Testis (tissue), 3 donors: ENCODE measurements around the gene PLEKHD1. TPM values are rescaled to one million over a fixed set of nuclear protein-coding genes. Genes with fewer than 3 reads are reported as not detected.

ENCODE experiments used
- DNase-seq: peaks from one replicate; pipeline ENCODE4 v3.0.0-alpha.2; 2019
- H3K27ac ChIP-seq, 2 donors: fragments of 200-600 bp; sonication (generic); one replicate each; pipeline ENCODE4 v1.5.1; 2019
- H3K27me3 ChIP-seq: fragments of 200-600 bp; sonication (generic); one replicate; pipeline ENCODE4 v1.5.1; 2019
- H3K36me3 ChIP-seq: fragments of 200-600 bp; sonication (generic); one replicate; pipeline ENCODE4 v1.5.1; 2017; ENCODE audit warnings: low read depth; ENCODE audit errors: missing control alignments
- H3K4me1 ChIP-seq: fragments of 200-600 bp; sonication (generic); one replicate; pipeline ENCODE4 v1.5.1; 2019
- H3K4me3 ChIP-seq, 2 donors: fragments of 200-600 bp; sonication (generic); one replicate each; pipeline ENCODE4 v1.5.1; 2017 to 2019
- H3K9me3 ChIP-seq: fragments of 200-600 bp; sonication (generic); one replicate; pipeline ENCODE4 v1.5.1; 2017
- CTCF ChIP-seq, 3 experiments: fragments of 450-650 bp in 2 of 3; fragments of 200-600 bp in 1 of 3; sonication (generic) in 1 of 3; IDR thresholded peaks; one replicate each; pipeline ENCODE4 v1.5.1; 2016 to 2019; ENCODE audit warnings: antibody characterized with exemption in 3 of 3, mild to moderate bottlenecking in 2 of 3, moderate library complexity in 1 of 3
- POLR2A ChIP-seq: fragments of 450-650 bp; IDR thresholded peaks from one replicate; pipeline ENCODE4 v1.6.1; 2017; ENCODE audit warnings: antibody characterized with exemption, mild to moderate bottlenecking, moderate library complexity
- WGBS, 2 donors: methylation state at CpG; one replicate each; pipeline ENCODE4 v1.1.5; 2018; 5-methylcytosine and 5-hydroxymethylcytosine counted together
- intact Hi-C: fragments of 100-400 bp; cut with DNase I; formaldehyde crosslinking; loops from one replicate; pipeline ENCODE4 v1.15.1; 2023; ENCODE audit warnings: low total_unique reads
- polyA plus RNA-seq: library from polyadenylated mRNA; stranded (reverse); fragments of 350-450 nt; fragmentation: Illumina TruSeq; extraction: RNeasy Lipid Tissue Mini Kit (QIAGEN cat#74804); gene quantifications from one replicate; pipeline ENCODE4 v1.2.3, GENCODE V29; 2014; ENCODE audit warnings: low read depth, low replicate concordance; ENCODE audit not compliant: insufficient read depth
- total RNA-seq, 2 donors: library from RNA; depleted of rRNA; stranded (reverse); fragments of >200 nt; gene quantifications; one replicate each; pipeline ENCODE4 v1.2.3, GENCODE V29; 2016

PLEKHD1 gene
- total and polyA plus RNA-seq, 3 donors from 2014 or later, result 0.87 to 1.9 (median 1.1) TPM

GRCh38 chr14:69464829-69465228, 19.7 kb upstream of the PLEKHD1 start:
- Histone ChIP-seq H3K27ac (no peak overlapping the region), H3K36me3 (no peaks in the 10 kb centered on the region), H3K27me3 (no peaks in the 10 kb centered on the region), H3K4me1 (no peaks in the 10 kb centered on the region), H3K9me3 (no peaks in the 10 kb centered on the region), H3K4me3 (no peak overlapping the region)
- DNase-seq, result no peak
- TF ChIP-seq POLR2A (no peak), CTCF (IDR thresholded peaks at IDR 0.05) (no peak)
- WGBS, 2 donors, result 78 to 91% methylated on average over 6 of the region's 6 CpGs
- intact Hi-C loops, result no loop called here

GRCh38 chr14:69468949-69469348, 15.6 kb upstream of the PLEKHD1 start:
- no peaks in the 10 kb centered on the region for H3K36me3 ChIP-seq
- H3K27me3 ChIP-seq, result no peaks in the 10 kb centered on the region
- no peak overlapping the region for H3K27ac ChIP-seq
- intact Hi-C loops, result no loop called here
- no peaks in the 10 kb centered on the region for H3K9me3 ChIP-seq
- no peak overlapping the region for H3K4me3 ChIP-seq
- no peaks in the 10 kb centered on the region for H3K4me1 ChIP-seq
- WGBS, 2 donors, result 60 to 71% methylated on average over 2 of the region's 2 CpGs
- DNase-seq, result no peak
- TF ChIP-seq POLR2A, result no peak
- TF ChIP-seq CTCF (IDR thresholded peaks at IDR 0.05), result no peak

GRCh38 chr14:69471436-69471835, 13.1 kb upstream of the PLEKHD1 start:
- intact Hi-C loops, result no loop called here
- 78 to 79% methylated on average over 3 of the region's 3 CpGs for WGBS, 2 donors
- Histone ChIP-seq H3K4me1 (no peaks in the 10 kb centered on the region), H3K27me3 (no peaks in the 10 kb centered on the region), H3K27ac (no peak overlapping the region), H3K36me3 (no peaks in the 10 kb centered on the region), H3K9me3 (no peaks in the 10 kb centered on the region), H3K4me3 (no peak overlapping the region)
- no peak for DNase-seq
- no peak for TF ChIP-seq CTCF (IDR thresholded peaks at IDR 0.05)
- no peak for TF ChIP-seq POLR2A

- Histone ChIP-seq H3K4me3 (no peak overlapping the region), H3K27me3 (no peaks in the 10 kb centered on the region), H3K27ac (no peak overlapping the region), H3K4me1 (no peaks in the 10 kb centered on the region), H3K9me3 (no peaks in the 10 kb centered on the region), H3K36me3 (no peaks in the 10 kb centered on the region)
- intact Hi-C loops, result no loop called here
- 89 to 92% methylated on average over 10 of the region's 10 CpGs for WGBS, 2 donors
- DNase-seq, result no peak
- TF ChIP-seq CTCF (IDR thresholded peaks at IDR 0.05) (no peak), POLR2A (no peak)
Measured at GRCh38 chr14:69471916-69472315, 12.6 kb upstream of the PLEKHD1 start.

- Histone ChIP-seq H3K4me1 (no peaks in the 10 kb centered on the region), H3K4me3 (no peak overlapping the region), H3K36me3 (no peaks in the 10 kb centered on the region), H3K27me3 (no peaks in the 10 kb centered on the region), H3K9me3 (no peaks in the 10 kb centered on the region), H3K27ac (no peak overlapping the region)
- DNase-seq, result no peak
- TF ChIP-seq CTCF (IDR thresholded peaks at IDR 0.05) (no peak), POLR2A (no peak)
- 77 to 84% methylated on average over 3 of the region's 3 CpGs for WGBS, 2 donors
- intact Hi-C loops, result no loop called here
Measured at GRCh38 chr14:69473260-69473659, 11.3 kb upstream of the PLEKHD1 start.
